ENCODE measurements around the gene MRPL17.

The MRPL17 gene

GRCh38 chr11:6682936-6683861 lies at the start of gene MRPL17:
Gene MRPL17 (minus strand): TSS chr11:6683340. CDS start chr11:6683296, 44 bp downstream.
- Mint-ChIP-seq H3K4me1 (peaks cover 27% of the 10 kb centered on the region), H3K9me3 (peaks cover 10% of the 10 kb centered on the region), H3K36me3 (ENCODE audit: low read depth) (peaks cover 29% of the 10 kb centered on the region), H3K27ac (peak within 1 kb of the TSS; percentile 99), H3K27me3 (ENCODE audit: low read depth, poor library complexity) (peaks cover 15% of the 10 kb centered on the region), H3K4me3 (peak within 1 kb of the TSS; percentile 99)
- TF ChIP-seq CTCF (IDR thresholded peaks at IDR 0.05) = peak; percentile 80
- peak; percentile 98 for DNase-seq

- H3K27me3 Mint-ChIP-seq (ENCODE audit: low read depth, poor library complexity) = peaks cover 2% of the 10 kb centered on the region
- H3K27ac Mint-ChIP-seq = peak overlapping the region; percentile 36
- no peak overlapping the region for H3K4me3 Mint-ChIP-seq
- no peaks in the 10 kb centered on the region for H3K36me3 Mint-ChIP-seq (ENCODE audit: low read depth)
- H3K4me1 Mint-ChIP-seq = no peaks in the 10 kb centered on the region
- DNase-seq = no peak
- peaks cover 12% of the 10 kb centered on the region for H3K9me3 Mint-ChIP-seq
- no peak for TF ChIP-seq CTCF (IDR thresholded peaks at IDR 0.05)
Observed at GRCh38 chr11:6727971-6728760, 45.0 kb upstream of the MRPL17 start.

- no peak for DNase-seq
- Mint-ChIP-seq H3K4me3 (no peak overlapping the region), H3K27ac (no peak overlapping the region), H3K36me3 (ENCODE audit: low read depth) (no peaks in the 10 kb centered on the region), H3K27me3 (ENCODE audit: low read depth, poor library complexity) (peaks cover 2% of the 10 kb centered on the region), H3K4me1 (no peaks in the 10 kb centered on the region), H3K9me3 (peaks cover 4% of the 10 kb centered on the region)
- no peak for TF ChIP-seq CTCF (IDR thresholded peaks at IDR 0.05)
Observed at GRCh38 chr11:6725386-6725896, 42.3 kb upstream of the MRPL17 start.

GRCh38 chr11:6724013-6724412 lies 40.9 kb upstream of the MRPL17 start:
- Mint-ChIP-seq H3K4me1 (no peaks in the 10 kb centered on the region), H3K9me3 (peaks cover 4% of the 10 kb centered on the region), H3K4me3 (no peak overlapping the region), H3K27ac (no peak overlapping the region), H3K27me3 (ENCODE audit: low read depth, poor library complexity) (peaks cover 4% of the 10 kb centered on the region), H3K36me3 (ENCODE audit: low read depth) (no peaks in the 10 kb centered on the region)
- DNase-seq = no peak
- TF ChIP-seq CTCF (IDR thresholded peaks at IDR 0.05) = no peak

- Mint-ChIP-seq H3K4me1 (no peaks in the 10 kb centered on the region), H3K4me3 (no peak overlapping the region), H3K27ac (no peak overlapping the region), H3K36me3 (ENCODE audit: low read depth) (no peaks in the 10 kb centered on the region), H3K9me3 (peaks cover 6% of the 10 kb centered on the region), H3K27me3 (ENCODE audit: low read depth, poor library complexity) (peaks cover 13% of the 10 kb centered on the region)
- no peak for DNase-seq
- TF ChIP-seq CTCF (IDR thresholded peaks at IDR 0.05) = no peak
Observed at GRCh38 chr11:6721343-6721742, 38.2 kb upstream of the MRPL17 start.

All from nephron progenitor cell (in vitro differentiated cells).